Measurements from ENCODE around the gene CRYGC.

- TF ChIP-seq, protein P1, sequence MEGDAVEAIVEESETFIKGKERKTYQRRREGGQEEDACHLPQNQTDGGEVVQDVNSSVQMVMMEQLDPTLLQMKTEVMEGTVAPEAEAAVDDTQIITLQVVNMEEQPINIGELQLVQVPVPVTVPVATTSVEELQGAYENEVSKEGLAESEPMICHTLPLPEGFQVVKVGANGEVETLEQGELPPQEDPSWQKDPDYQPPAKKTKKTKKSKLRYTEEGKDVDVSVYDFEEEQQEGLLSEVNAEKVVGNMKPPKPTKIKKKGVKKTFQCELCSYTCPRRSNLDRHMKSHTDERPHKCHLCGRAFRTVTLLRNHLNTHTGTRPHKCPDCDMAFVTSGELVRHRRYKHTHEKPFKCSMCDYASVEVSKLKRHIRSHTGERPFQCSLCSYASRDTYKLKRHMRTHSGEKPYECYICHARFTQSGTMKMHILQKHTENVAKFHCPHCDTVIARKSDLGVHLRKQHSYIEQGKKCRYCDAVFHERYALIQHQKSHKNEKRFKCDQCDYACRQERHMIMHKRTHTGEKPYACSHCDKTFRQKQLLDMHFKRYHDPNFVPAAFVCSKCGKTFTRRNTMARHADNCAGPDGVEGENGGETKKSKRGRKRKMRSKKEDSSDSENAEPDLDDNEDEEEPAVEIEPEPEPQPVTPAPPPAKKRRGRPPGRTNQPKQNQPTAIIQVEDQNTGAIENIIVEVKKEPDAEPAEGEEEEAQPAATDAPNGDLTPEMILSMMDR (conservative IDR thresholded peaks at IDR 0.05 in 1 of 2, IDR thresholded peaks at IDR 0.05 in 1 of 2; ENCODE audit: low read depth in 1 of 2, low read length in 2 of 2): no peak
- no peak for TF ChIP-seq EZH2 (IDR thresholded peaks at IDR 0.05; ENCODE audit: low read length, missing control alignments)
These were observed 16.4 kb upstream of the CRYGC start, which contains the start of gene CRYGB for GRCh38 chr2:208146006-208146405.

All from fibroblast of lung (primary cell).